Mesodermal cell (in vitro differentiated cells): ENCODE results near the gene CYP2A7.
"Not testable (repeated sequence)": the region's sequence is repeated elsewhere in the genome, so short reads cannot be mapped to it uniquely, and the experiment has no call there.

ENCODE experiments used
- H3K27ac ChIP-seq: 2 replicates; pipeline ENCODE4 v1.7.0; 2013; ENCODE audit warnings: mild to moderate bottlenecking, low read depth, low read length, moderate library complexity; ENCODE audit not compliant: severe bottlenecking
- H3K36me3 ChIP-seq: 2 replicates; pipeline ENCODE4 v1.7.1; 2013; ENCODE audit warnings: mild to moderate bottlenecking, low read length, moderate library complexity; ENCODE audit not compliant: control insufficient read depth, insufficient read depth
- H3K4me1 ChIP-seq: one replicate; pipeline ENCODE4 v1.7.1; 2013; ENCODE audit warnings: mild to moderate bottlenecking, low read length; ENCODE audit not compliant: insufficient read depth, control insufficient read depth, poor library complexity, severe bottlenecking
- H3K4me3 ChIP-seq: 2 replicates; pipeline ENCODE4 v1.7.0; 2013; ENCODE audit warnings: low read length, control low read depth, mild to moderate bottlenecking; ENCODE audit not compliant: insufficient read depth, poor library complexity, severe bottlenecking; ENCODE audit errors: extremely low read depth
- H3K9me3 ChIP-seq: 2 replicates; pipeline ENCODE4 v1.7.1; 2013; ENCODE audit warnings: mild to moderate bottlenecking, low read length, moderate library complexity; ENCODE audit not compliant: control insufficient read depth
- WGBS, 2 experiments: methylation state at CpG; one replicate each; pipeline ENCODE4 v1.1.5; 2013; ENCODE audit warnings: missing lambda C conversion rate in 2 of 2; ENCODE audit not compliant: insufficient coverage in 2 of 2; 5-methylcytosine and 5-hydroxymethylcytosine counted together

Gene CYP2A7

DNA sequence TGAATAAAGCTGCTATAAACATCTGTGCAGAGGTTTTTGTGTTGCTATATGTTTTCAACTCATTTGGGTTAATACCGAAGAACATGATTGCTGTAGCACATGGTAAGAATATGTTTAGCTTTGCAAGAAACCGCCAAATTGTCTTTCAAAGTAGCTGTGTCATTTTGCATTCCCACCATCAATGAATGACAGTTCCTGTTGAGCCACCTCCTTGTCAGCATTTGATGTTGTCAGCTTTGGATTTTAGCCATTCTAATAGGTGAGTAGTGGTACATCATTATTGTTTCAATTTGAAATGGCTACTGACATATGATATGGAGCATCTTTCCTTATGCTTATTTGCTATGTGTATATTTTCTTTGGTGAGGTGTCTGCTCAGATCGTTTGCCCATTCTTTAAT is 40.0 kb downstream of the CYP2A7 start:
- not testable (repeated sequence) for H3K4me3 ChIP-seq, H3K27ac ChIP-seq, H3K4me1 ChIP-seq, H3K9me3 ChIP-seq, H3K36me3 ChIP-seq
- 100% methylated on average over 1 of the region's 3 CpGs for WGBS, 2 experiments

DNA sequence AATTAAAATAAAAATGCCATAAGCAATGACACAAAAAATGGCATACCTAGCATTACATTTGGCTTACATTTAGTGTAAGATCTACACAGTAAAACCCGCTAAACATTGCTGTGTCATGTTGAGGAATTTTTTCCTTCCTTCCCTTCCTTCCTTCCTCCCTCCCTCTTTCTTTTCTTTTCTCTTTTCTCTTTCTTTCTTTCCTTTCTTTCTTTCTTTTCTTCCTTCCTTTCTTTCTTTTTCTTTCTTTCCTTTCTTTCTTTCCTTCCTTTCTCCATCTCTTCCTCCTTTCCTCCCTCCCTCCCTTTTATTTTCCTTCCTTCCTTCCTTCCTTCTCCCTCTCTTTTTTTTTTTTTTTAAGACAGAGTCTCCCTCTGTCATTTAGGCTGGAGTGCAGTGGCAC is 43.6 kb downstream of the CYP2A7 start:
- WGBS, 2 experiments: 80 to 100% methylated on average over 1 of the region's 1 CpG
- not testable (repeated sequence) for H3K36me3 ChIP-seq, H3K27ac ChIP-seq, H3K4me1 ChIP-seq, H3K4me3 ChIP-seq, H3K9me3 ChIP-seq

DNA sequence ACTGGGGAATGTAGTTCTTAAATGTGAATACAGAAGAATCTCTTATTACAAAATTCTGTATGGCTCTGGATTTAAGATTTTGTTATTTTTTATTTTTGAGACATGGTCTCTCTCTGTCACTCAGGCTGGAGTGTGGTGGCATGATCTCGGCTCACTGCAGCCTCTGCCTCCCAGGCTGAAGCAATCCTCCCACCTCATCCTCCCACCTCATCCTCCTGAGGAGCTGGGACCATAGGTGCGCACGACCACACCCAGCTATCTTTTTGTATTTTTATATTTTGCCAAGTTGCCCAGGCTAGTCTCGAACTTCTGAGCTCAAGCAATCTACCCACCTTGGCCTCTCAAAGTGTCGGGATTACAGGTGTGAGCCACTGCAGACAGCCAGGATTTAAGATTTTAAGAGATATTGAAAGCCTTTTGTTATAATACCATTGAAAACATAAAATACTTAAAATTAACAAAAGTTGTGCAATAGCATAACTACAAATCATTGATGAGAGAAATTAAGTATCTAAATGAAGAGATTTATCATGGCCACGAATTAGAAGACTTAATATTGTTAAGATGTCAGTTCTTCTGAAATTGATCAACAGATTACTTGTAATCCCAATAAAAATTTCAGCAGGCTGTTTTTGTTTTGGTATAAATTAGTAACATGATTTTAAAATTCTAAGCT is 45.1 kb downstream of the CYP2A7 start:
- no peaks in the 10 kb centered on the region for H3K9me3 ChIP-seq
- H3K4me1 ChIP-seq: no peaks in the 10 kb centered on the region
- H3K4me3 ChIP-seq: no peak overlapping the region
- no peaks in the 10 kb centered on the region for H3K36me3 ChIP-seq
- no peak overlapping the region for H3K27ac ChIP-seq
- WGBS, 2 experiments: 69 to 88% methylated on average over 2 to 3 of the region's 6 CpGs

DNA sequence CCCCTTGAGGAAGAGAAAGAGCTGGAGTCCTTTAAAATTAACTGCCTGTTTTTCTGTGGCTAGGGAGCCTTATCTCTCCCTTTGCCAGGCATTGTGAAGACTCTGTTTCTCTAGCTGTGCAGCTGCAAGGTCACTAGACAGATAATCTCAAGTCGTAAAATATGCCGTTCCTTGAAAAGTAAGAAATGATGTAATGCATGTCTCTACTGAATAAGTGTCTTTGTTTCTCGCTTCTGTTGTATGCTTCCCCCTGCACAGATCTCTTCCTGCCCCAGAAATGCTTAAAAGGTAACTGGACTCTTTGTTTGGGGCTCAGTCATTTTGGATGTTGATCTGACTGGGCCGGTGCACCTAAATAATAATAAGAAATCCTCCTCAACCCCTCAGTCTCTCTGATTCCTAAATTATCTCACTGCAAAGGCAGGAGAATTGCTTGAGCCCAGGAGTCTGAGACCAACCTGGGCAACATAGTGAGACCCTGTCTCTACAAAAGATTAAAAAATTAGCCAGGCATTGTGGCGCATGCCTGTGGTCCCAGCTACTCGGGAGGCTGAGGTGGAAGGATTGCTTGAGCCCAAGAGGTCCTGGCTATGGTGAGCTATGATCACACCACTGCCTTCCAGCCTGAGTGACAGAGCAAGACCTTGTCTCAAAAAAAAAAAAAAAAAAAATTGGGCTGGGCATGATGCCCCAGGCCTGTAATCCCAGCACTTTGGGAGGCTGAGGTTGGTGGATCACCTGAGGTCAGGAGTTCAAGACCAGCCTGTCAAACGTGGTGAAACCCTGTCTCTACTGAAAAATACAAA is 48.1 kb downstream of the CYP2A7 start:
- H3K4me1 ChIP-seq, H3K4me3 ChIP-seq, H3K9me3 ChIP-seq, H3K36me3 ChIP-seq: not testable (repeated sequence)
- H3K27ac ChIP-seq: peak overlapping the region; percentile 69
- no CpG with 5 or more reads among the region's 7 CpGs for WGBS, 2 experiments

DNA sequence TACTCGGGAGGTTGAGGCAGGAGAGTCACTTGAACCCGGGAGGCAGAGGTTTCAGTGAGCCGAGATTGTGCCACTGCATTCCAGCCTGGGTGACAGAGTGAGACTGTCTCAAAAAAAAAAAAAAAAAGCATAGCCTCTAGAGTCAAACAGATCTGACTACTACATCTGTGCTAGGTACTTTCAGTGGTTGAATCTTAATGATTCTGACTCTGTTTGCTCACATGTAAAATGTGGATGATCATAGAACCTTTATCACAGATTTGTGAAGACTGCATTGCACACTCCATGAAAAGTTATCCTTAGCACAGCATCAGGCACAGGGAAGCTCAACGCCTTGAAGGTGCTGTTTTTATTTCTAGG is 49.6 kb downstream of the CYP2A7 start:
- H3K4me3 ChIP-seq, H3K4me1 ChIP-seq, H3K9me3 ChIP-seq, H3K27ac ChIP-seq, H3K36me3 ChIP-seq: not testable (repeated sequence)
- WGBS, 2 experiments: 70% methylated on average over 2 of the region's 4 CpGs; no CpG with 5 or more reads in 1 of the 2 experiments

DNA sequence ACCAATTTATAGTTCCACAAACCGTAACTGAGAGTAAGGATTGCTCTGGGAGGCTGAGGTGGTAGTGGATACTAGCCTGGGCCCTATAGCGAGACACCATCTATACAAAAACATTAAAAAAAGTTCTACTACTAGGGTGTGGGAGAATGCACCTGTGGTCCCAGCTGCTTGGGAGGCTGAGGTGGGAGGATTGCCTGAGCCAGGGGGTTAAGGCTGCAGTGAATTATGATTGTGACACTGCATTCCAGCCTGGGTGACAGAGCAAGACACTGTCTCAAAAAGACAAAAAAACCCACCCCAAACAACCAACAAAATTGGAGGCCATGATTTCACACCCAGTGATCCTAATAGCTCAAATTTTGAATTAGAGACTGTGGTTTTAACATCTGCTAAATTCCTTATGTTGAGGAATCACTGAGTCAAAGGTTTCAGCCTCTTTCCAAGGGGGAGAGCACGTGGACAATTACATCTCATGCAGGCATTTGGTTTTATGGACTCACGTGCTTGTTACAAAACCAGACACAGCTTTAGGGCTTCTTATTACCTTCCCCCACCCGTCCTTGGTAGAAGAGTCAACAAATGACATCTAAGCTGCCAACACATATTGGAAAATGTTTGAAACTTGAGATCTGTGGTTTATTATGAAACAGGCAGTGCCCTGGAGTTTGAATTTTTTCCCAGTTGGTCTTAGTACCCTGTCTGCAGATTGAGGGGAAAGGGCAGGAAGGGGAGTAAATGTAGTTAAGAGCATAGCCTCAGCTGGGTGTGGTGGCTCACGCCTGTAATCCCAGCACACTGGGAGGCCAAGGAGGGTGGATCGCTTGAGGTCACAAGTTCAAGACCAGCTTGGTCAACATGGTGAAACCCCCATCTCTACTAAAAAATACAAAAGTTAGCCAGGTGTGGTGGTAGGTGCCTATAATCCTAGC is 50.3 kb downstream of the CYP2A7 start:
- 80% methylated on average over 4 to 5 of the region's 7 CpGs for WGBS, 2 experiments
- H3K4me1 ChIP-seq: no peaks in the 10 kb centered on the region
- no peaks in the 10 kb centered on the region for H3K36me3 ChIP-seq
- no peaks in the 10 kb centered on the region for H3K9me3 ChIP-seq
- no peak overlapping the region for H3K4me3 ChIP-seq
- no peak overlapping the region for H3K27ac ChIP-seq

DNA sequence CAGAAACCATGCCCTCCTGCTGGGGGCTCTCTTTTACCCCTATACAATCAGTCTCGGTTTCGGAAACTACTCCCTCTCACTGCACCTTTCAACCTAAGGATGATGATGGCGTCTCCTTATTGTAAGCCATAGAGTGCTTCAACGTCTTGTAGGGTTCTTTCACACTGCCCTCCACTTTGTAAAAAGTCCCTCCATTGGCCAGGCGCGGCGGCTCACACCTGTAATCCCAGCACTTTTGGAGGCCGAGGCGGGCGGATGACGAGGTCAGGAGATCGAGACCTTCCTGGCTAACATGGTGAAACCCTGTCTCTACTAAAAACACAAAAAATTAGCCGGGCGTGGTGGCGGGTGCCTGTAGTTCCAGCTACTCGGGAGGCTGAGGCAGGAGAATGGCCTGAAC is 51.3 kb downstream of the CYP2A7 start:
- 87 to 96% methylated on average over 12 to 13 of the region's 16 CpGs for WGBS, 2 experiments
- H3K27ac ChIP-seq, H3K36me3 ChIP-seq, H3K4me3 ChIP-seq, H3K4me1 ChIP-seq, H3K9me3 ChIP-seq: not testable (repeated sequence)

DNA sequence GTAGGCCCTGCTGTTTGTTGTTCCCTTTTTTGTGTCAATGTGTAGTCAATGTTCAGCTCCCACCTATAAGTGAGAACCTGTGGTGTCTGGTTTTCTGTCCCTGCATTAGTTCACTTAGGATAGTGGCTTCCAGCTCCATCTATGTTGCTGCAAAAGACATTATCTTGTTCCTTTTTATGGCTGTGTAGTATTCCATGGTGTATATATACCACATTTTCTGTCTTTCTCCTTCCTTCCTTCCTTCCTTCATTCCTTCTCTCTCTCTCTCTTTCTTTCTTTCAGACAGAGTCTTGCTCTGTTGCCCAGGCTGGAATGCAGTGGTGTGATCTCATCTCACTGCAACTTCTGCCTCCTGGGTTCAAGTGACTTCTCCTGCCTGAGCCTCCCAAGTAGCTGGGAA is 52.8 kb downstream of the CYP2A7 start:
- Histone ChIP-seq H3K4me1 (no peaks in the 10 kb centered on the region), H3K27ac (no peak overlapping the region), H3K36me3 (no peaks in the 10 kb centered on the region), H3K4me3 (no peak overlapping the region), H3K9me3 (no peaks in the 10 kb centered on the region)

DNA sequence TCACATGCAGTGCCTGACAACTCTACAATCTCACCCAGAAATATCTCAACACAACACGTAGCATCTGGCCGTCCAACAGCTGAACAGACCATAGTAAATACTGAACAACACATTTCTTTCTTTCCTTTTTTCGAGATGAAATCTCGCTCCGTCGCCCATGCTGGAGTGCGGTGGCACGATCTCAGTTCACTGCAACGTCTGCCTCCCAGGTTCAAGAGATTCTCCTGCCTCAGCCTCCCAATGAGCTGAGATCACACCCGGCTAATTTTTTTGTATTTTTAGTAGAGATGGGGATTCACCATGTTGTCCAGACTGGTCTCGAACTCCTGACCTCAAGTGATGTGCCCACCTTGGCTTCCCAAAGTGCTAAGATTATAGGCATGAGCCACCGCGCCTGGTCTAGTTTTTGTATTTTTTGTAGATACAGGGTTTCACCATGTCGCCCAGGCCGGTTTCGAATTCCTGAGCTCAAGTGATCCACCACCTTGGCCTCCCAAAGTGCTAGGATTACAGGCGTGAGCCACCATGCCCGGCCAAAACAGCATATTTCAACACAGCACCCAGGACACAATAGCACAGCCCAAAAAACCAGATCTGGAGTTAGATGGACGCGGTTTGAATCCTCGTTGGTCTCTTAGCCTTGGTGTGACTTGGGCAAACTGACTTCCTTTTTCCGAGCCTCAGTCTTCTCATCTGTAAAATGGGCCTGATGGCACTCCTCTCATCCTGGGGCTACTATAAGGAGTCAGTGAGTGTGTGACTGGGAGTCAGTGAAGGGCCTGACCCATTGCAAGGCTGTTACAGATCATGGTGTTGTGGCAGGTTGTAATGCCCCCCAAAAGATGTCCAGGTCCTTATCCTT is 54.4 kb downstream of the CYP2A7 start:
- Histone ChIP-seq H3K4me1 (peaks cover 13% of the 10 kb centered on the region), H3K27ac (no peak overlapping the region), H3K36me3 (no peaks in the 10 kb centered on the region), H3K9me3 (no peaks in the 10 kb centered on the region), H3K4me3 (no peak overlapping the region)
- 91 to 94% methylated on average over 14 to 21 of the region's 22 CpGs for WGBS, 2 experiments

DNA sequence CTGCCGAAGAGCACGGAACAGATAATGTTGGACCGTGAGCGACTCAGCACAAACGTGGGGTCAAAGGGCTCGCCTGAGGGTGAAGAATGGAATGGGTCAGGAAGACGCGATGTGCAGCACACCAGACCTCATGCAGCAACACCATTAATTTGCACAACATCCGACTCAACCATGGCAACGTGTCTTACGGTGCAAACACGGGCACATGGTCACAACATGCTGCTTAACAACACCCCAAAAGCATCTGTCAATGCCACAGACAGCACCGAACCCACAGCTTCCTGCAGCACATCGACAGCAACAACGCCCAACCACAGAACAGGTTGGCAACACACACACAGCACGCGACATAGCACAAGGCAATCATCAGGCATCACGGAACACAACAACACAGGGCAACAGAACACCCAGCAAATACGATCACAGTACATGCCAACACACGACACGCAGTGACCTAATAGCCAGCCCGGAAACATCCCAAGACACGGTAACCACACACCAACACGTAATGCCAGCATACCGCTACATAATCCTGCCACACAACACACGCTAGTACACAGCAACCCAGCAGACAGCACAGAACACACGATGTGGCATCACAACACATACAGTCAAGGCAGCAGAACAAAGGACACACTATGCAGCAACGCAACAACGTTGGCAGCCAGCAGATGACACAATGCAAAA is 55.2 kb downstream of the CYP2A7 start:
- not testable (repeated sequence) for H3K4me3 ChIP-seq, H3K9me3 ChIP-seq
- peaks cover 21% of the 10 kb centered on the region for H3K4me1 ChIP-seq

More for the DNA sequence above, 55.2 kb downstream of the CYP2A7 start:
- WGBS, 2 experiments: 92 to 96% methylated on average over 18 to 27 of the region's 29 CpGs
- H3K27ac ChIP-seq, H3K36me3 ChIP-seq: not testable (repeated sequence)
